ENCODE data around the gene ZNF862. TPM values are rescaled to one million over a fixed set of nuclear protein-coding genes. Genes with fewer than 3 reads are reported as not detected.

Gene ZNF862
- total RNA-seq, 1 donor from 2014 or later: 14.2 TPM

DNA sequence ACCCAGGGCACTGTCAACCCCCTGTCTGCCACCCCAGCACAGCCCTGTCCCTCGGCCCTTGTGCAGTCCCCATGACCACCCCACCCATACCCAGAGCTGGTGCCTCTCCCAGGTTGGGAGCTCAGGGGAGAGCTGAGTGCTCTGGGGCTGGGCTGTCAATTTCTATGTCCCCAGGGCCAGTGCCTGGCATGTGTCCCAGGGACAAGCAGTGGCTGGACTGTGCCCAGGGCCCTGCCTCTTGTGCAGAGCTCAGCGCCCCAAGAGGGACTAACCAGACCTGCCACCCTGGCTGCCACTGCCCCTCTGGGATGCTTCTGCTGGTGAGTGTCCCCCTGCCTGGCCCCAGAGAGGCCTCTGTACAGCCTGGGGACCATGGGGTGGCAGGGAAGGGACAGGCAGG, 29.0 kb upstream of the ZNF862 start:
- DNase-seq (ENCODE audit: low read depth): no peak

DNA sequence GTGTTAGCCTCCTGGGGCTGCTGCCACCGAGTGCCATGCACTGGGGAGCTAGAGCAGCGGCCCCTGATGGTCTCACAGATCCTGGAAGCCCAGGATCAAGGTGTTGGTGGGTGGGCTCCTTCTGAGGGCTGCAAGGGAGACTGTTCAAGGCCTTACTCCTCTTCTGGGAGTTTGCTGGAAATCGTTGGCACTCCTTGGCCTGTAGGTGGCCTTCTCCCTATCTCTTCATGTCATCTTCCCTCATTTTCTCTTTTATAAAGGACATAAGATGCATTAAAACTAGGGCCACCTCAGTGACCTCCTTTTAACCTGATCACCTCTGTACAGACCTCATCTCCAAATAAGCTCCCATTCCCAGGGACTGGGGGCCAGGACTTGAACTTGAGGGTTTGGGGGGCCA, 27.0 kb upstream of the ZNF862 start:
- no peak for DNase-seq (ENCODE audit: low read depth)

DNA sequence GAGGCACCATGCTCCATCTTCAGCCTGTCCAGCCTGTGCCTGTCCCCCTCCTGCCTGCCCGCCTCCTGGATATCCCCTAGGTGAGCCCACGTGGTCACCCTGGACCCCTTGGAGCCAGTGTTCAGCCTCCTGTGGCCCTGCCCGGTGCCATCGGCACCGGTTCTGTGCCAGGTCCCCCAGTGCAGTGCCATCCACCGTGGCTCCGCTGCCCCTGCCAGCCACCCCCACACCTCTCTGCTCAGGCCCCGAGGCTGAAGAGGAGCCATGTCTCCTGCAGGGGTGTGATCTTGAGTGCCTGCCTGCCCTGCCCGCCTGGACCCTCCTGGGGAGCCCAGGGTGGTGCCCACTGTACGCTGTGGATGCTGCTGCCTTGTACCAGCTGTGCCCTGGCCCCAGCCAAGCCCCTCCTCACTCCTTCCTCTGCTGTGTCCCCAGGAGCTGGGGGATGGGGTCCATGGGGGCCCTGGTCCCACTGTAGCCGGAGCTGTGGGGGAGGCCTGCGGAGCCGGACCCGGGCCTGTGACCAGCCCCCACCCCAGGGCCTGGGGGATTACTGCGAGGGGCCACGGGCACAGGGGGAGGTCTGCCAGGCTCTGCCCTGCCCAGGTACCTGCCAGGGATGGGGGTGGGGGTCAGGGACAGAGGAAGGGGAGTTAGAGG, 26.2 kb upstream of the ZNF862 start:
- no peak for DNase-seq (ENCODE audit: low read depth)

DNA sequence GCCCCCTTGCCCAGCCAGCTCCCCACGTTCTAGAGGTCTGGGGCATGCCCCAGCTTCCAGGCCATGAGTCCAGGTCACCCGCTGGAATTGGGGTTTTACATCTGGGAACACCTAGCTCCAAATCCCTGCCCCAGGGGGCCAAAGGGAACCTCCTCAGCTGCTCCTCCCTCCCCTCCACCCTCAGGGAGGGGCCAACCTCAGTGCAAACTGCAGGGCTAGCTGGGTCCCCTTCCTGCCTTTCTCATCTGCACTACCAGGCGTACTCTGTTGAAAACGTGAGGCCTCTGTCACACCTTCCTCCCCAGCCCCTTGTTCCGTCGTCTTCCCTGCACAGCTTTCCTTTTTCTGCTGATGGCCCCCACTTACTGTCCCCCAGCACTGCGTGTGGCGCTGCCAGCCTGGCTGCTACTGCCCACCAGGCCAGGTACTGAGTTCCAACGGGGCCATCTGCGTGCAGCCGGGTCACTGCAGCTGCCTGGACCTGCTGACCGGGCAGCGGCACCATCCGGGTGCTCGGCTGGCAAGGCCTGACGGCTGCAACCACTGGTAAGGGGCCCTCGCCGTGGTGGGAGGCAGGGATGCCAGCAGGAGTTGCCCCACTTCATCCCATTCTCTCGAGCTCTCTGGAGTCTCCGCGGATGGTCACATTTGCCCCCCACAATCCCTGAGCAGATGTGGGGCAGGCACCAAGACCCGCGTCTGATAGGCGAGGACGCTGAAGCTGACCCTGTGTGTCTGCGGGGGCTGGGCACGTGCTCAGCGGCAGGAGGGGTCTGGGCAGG, 24.7 kb upstream of the ZNF862 start:
- DNase-seq (ENCODE audit: low read depth): no peak

DNA sequence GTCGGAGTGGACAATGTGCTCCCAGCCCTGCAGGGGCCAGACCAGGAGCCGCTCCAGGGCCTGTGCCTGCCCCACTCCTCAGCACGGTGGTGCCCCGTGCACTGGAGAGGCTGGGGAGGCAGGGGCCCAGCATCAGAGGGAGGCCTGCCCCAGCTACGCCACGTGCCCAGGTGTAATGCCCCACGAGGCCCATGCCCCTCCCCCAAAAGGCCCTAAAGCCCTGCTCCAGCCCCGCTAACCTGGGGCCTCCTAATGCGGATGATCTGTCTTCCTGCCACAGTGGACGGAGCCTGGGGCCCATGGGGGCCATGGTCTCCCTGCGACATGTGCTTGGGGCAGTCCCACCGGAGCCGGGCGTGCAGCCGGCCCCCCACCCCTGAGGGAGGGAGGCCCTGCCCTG, 23.7 kb upstream of the ZNF862 start:
- DNase-seq (ENCODE audit: low read depth): no peak

DNA sequence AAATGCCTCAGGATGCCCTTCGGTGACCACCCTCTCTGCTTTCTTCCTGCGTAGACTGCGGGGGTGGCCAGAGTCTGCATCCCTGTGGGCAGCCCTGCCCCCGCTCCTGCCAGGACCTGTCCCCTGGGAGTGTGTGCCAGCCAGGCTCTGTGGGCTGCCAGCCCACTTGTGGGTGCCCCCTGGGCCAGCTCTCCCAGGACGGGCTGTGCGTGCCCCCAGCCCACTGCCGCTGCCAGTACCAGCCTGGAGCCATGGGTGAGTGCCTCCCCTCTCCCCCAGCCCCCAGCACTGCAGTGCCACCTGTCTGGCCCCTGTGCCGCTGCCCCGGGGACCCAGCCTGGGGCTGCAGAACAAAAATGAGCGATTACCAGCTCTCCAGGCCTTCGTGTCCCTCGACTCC, 23.1 kb upstream of the ZNF862 start:
- DNase-seq (ENCODE audit: low read depth): no peak

DNA sequence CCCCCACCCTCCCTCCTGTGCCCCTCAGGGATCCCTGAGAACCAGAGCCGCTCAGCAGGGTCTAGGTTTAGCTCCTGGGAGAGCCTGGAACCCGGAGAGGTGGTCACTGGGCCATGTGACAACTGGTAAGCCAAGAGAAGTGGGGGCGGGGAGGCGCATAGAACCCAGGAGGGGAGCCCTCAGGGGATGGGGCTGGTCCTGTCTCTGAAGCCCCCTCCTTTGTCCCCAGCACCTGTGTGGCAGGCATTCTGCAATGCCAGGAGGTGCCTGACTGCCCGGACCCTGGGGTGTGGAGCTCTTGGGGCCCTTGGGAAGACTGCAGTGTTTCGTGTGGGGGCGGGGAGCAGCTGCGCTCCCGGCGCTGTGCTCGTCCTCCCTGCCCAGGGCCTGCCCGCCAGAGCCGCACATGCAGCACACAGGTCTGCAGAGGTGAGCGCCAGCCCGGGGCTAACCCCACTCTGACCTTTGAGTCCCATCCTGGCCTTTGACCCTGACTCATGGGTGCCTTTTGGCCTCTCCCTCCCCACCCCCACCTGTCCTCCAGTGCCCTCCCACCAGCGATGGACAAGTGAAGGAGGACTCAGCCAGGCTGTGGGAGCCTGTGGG, 22.4 kb upstream of the ZNF862 start:
- no peak for DNase-seq (ENCODE audit: low read depth)

DNA sequence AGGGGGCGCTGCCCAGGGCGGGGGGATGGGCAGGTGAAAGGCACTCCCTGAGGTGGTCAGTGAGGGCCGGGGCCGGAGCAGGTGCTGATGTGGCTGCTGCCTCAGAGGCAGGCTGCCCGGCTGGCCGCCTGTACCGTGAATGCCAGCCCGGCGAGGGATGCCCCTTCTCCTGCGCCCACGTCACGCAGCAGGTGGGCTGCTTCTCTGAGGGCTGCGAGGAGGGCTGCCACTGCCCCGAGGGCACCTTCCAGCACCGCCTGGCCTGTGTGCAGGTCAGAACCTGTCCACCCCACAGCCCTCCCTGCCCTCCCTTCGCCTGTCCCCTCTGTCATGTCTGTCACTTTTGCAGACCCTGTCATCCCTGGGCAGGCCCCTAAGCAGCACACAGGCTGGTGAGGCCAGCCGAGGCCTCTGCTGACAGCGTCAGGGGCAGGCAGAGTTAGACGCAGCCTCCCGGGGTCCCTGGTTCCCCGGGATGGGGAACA, 21.9 kb upstream of the ZNF862 start:
- DNase-seq (ENCODE audit: low read depth): no peak

DNA sequence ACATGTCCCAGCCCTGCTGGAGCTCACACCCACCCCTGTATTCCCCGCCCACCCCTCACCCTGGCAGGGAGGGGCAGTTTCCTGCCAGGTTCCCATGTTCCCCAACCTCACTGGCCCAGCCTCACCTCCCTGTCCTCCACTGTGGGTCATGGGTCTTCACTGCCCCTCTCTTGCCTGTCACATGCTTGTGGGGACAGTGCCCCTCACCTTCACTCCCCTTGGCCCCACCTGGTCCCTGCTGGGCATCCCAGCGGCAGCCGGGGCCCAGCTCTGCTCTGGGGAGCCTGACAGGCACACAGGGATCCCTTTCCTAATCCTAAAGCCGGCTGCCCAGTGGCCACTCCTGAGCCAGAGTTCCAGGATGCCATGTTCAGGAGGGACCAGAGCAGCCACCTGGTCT, 21.4 kb upstream of the ZNF862 start:
- no peak for DNase-seq (ENCODE audit: low read depth)

DNA sequence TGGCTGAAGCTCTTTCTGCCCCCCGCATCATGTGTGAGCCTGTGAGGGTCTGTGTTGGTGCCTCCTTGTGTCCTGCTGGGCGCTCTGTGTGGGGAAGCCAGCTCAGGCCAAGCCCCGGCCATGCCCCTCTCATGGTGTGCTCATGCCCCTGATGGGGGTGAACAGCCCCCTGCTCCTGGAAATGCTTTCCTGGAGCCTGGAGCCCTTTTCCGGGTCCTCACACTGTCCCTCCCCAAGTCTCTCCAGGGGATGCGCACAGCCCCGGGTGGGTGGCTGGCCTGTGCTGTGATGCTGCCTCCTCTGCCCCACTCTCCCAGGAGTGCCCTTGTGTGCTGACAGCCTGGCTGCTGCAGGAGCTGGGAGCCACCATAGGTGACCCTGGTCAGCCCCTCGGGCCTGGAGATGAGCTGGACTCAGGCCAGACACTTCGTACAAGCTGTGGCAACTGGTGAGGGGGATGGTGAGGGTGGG, 20.8 kb upstream of the ZNF862 start:
- no peak for DNase-seq (ENCODE audit: low read depth)

DNA sequence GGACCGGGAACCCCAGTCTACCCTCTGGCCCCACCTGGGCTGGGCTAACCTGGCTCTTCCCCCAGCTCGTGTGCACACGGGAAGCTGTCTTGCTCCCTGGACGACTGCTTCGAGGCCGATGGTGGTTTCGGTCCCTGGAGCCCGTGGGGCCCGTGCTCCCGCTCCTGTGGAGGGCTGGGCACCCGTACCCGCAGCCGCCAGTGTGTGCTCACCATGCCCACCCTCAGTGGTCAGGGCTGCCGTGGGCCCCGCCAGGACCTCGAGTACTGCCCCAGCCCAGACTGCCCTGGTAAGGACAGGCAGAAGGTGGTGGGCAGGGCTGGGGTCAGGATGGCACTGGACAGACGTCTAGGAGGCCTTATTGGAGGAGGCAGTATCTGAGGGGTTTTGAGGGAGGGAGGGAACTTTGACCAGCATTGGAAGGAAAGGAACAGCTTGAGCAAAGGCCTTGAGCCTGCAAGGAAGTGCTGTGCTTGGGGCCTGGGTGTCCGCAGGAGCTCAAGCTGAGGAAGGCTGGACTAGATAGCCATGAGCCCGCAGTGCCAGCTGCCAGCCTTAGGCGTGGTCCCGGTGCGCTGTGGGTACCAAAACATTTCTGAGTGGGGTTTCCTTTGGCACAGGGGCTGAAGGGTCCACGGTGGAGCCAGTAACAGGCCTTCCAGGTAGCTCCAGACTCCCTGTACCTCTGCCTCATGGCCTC, 20.2 kb upstream of the ZNF862 start:
- no peak for DNase-seq (ENCODE audit: low read depth)

DNA sequence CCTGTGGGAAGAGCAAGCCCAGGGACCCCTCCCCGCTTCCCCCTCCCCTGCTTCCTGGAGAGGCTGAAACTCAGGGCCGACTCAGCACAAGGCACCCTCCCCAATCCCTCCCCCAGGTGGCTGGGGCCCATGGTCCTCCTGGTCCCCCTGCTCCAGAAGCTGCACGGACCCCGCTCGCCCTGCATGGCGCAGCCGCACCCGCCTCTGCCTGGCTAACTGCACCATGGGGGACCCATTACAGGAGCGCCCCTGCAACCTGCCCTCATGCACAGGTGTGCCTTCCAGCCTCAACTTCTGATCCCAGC, 19.7 kb upstream of the ZNF862 start:
- DNase-seq (ENCODE audit: low read depth): no peak

DNA sequence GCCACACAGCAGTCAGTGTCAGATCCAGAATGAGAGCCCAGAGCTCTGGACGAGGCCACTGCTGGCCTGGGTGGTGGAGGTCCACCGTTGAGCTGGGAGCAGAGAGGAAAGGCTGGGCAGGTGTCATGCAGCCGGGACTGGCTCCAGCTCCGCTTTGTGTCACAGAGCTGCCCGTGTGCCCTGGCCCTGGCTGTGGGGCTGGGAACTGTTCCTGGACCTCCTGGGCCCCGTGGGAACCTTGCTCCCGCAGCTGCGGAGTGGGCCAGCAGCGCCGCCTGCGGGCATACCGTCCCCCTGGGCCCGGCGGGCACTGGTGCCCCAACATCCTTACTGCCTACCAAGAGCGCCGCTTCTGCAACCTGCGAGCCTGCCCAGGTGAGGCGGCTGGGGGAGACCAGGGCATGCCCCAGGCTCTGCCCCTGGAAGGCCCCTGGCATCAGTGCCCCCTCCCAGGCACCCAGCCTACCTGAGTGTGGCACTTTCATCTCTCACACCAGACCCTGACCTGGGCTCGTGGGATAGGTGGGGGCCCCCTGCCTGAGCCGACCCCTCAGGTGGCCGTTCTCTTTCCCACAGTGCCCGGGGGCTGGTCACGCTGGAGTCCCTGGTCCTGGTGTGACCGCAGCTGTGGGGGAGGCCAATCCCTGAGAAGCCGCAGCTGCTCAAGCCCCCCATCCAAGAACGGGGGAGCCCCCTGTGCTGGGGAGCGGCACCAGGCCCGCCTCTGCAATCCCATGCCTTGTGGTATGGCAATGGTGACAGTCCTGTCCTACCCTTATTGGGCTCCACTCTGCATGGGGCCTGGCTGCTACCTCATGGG, 18.8 kb upstream of the ZNF862 start:
- DNase-seq (ENCODE audit: low read depth): no peak

DNA sequence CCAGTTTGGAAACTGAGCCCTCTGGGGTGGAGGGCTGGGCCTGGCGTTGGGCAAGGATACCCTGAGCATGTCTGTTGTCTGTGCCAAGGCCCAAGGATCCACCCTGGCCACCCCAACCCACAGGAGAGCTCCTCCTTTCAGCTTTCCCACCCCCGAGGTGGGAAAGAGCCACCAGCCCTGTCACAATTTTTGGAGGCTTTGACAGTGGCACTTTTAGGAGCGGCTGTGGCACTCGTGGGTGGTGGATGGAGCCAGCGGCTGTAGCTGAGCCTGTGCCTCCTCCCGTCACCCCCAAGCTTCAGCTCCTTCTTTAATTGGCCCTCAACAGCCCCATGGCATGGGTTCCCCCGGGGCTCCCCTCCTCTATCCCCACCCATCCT, 18.2 kb upstream of the ZNF862 start:
- DNase-seq (ENCODE audit: low read depth): no peak

DNA sequence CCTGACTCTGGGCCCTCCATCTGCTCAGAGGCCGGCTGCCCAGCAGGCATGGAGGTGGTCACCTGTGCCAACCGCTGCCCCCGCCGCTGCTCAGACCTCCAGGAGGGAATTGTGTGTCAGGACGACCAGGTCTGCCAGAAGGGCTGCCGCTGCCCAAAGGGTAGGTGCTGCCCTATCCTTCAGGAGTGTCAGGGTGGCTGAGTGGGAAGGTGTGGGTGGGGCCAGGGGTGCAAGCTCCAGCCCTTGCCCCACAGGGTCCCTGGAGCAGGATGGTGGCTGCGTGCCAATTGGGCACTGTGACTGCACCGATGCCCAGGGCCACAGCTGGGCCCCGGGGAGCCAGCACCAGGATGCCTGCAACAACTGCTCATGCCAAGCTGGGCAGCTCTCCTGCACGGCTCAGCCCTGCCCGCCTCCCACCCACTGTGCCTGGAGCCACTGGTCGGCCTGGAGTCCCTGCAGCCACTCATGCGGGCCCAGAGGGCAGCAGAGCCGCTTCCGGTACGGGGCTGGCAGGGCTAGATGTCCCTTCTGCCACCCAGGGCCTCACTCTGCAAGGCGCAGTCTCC, 17.5 kb upstream of the ZNF862 start:
- DNase-seq (ENCODE audit: low read depth): peak; percentile 67

DNA sequence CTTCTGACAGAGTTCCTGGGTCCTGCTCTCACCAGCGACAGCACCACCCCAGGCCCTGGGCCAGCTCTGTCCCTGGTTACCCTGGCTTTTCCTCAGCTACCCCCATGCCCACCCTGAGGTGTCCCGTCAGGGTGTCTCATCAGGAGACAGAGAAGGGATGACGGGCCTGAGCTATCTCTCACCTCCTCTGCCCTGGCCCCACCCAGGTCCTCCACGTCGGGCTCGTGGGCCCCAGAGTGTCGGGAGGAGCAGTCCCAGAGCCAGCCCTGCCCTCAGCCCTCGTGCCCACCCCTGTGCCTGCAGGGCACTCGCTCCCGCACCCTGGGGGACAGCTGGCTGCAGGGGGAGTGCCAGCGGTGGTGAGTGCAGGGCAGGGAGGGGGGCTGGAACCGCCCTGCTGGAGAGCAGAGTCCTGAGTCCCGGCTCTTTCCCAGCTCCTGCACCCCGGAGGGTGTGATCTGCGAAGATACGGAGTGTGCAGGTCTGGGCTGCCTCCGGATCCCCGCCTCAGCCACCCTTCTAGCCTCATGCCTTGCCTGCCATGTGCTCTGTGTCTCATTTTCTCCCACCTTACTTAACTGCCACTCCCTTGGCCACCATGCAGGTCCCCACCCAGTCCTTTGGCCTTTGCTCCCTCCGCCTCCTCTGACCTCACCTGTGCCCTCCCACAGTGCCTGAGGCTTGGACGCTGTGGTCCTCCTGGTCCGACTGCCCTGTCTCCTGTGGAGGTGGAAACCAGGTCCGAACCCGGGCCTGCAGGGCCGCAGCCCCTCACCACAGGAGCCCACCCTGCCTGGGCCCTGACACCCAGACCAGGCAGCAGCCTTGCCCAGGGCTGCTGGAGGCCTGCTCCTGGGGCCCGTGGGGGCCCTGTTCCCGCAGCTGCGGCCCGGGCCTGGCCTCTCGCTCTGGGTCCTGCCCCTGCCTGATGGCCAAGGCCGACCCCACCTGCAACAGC, 16.7 kb upstream of the ZNF862 start:
- peak; percentile 73 for DNase-seq (ENCODE audit: low read depth)

DNA sequence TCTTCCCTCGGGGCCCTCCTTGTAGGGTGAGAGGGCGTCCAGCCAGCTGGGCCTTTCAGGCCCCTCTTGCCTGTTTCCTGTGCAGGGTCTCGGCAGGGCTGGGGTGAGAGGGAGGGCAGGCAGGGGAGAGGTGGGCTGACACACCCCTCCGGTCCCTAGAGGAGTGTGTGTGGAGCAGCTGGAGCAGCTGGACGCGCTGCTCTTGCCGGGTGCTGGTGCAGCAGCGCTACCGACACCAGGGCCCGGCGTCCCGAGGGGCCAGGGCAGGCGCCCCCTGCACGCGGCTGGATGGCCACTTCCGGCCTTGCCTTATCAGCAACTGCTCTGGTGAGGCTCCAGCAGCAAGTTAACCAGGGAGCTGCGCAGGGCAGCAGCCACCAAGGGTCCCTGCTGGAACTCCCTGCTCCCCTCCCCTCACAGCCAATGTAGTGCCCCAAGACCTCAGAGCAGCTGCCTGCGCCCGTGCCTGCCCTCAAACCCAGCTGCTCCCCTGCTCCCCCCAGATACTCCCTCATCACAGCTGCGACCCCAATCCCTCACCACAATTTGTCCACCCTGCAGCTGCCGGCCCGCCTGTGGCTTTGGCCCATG, 15.7 kb upstream of the ZNF862 start:
- DNase-seq (ENCODE audit: low read depth): peak; percentile 99

DNA sequence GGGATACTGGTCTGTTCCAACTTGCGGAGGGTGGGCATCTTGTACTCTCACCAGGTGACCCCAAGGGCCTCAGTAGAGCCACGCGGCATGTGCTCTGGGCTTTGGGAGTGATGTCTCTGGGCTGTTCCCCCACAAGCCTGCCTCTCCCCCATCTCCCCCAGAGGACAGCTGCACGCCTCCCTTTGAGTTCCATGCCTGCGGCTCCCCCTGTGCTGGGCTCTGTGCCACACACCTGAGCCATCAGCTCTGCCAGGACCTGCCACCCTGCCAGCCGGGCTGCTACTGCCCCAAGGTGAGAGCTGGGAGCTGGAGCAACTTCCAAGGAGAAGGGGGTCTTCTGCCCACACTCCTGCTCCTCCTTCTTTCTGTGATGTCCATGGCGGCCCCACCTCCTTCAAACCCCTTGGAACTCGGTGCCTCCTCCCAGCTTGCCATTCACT, 15.0 kb upstream of the ZNF862 start:
- DNase-seq (ENCODE audit: low read depth): peak; percentile 85

DNA sequence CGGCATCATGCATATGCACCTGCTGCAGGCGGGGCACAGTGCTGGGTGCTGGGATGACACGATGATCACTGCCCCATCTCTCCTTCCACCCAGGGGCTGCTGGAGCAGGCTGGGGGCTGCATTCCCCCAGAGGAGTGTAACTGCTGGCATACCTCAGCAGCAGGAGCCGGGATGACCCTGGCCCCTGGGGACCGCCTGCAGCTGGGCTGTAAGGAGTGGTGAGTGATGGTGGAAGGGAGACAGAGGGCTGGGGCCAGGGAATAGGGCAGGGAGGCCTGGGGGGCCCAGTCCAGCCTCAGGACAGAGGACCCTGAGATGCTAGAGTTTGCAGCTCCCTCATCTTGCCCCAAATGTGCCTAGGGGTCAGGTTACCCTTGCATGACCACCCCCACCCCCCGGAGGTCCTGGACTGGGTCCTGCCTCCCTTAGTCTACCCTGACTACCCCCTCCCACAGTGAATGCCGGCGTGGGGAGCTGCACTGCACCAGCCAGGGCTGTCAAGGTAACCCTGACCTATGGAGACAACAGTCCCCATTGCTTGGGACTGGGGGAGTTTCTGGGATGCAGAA, 14.5 kb upstream of the ZNF862 start:
- no peak for DNase-seq (ENCODE audit: low read depth)

Measured in myocyte (in vitro differentiated cells).